Astrocyte of the cerebellum (primary cell): ENCODE results near the gene VPS26A.

Experiments
- DNase-seq: peaks from one replicate; pipeline ENCODE4 v3.0.0-alpha.2; 2011; ENCODE audit warnings: low read depth
- H3K4me3 ChIP-seq: 2 replicates; pipeline ENCODE4 v1.5.1; 2011; ENCODE audit warnings: mild to moderate bottlenecking, low read depth, low read length, moderate library complexity
- in situ Hi-C: cut with HindIII; loops from 2 replicates; pipeline ENCODE4 v1.10.0; 2017; ENCODE audit warnings: low sequenced_read_pairs
- TF ChIP-seq, protein P1 (sequence below): IDR thresholded peaks from 2 replicates; pipeline ENCODE4 v1.5.1; 2012; ENCODE audit warnings: low read length, low read depth, moderate library complexity, mild to moderate bottlenecking; ENCODE audit errors: missing control alignments

VPS26A gene

DNA sequence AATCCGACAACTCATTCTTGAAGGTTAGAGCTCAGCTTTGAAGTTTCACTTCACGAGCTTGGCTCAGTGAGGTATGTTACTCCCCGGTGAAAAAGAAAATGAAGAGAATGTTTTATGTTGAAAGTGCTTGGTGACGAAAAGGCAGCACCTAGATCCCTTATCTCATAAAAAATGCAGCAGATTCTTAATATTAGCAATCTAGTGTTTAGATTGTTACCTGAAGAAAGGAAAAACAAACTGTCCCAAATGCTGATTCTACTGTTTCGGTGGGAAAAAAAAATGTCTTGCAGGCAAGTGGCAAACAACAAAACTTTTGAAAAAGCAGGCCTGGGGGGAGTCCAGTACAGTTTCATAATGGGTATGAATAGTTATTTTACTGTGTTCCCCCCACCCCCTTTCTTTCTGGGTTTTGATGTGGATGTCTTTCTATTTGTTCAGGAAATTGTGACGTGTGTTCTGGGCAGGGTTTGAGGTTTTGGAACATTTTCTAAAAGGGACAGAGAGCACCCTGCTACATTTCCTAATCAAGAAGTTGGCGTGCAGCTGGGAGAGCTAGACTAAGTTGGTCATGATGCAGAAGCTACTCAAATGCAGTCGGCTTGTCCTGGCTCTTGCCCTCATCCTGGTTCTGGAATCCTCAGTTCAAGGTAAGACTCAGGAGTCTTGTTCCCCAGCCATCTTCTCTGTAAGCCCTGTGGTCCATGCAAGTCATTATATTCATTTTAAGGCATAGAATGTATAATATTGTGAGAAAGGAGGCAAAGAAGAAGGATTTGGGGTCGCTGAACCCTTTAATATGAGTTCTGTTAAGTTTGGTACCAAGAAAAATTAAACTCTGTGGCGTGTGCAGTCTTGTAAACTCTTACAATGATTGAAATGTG is 36.1 kb upstream of the VPS26A start, which contains the start of gene SRGN:
TSS of gene SRGN (plus strand) at position 514 of the 881 bp plus-strand sequence. CDS start at position 569, 55 bp downstream.
- in situ Hi-C loops: no loop called here
- no peak for DNase-seq
- peak within 1 kb of the TSS; percentile 22 for H3K4me3 ChIP-seq
- TF ChIP-seq, protein P1, sequence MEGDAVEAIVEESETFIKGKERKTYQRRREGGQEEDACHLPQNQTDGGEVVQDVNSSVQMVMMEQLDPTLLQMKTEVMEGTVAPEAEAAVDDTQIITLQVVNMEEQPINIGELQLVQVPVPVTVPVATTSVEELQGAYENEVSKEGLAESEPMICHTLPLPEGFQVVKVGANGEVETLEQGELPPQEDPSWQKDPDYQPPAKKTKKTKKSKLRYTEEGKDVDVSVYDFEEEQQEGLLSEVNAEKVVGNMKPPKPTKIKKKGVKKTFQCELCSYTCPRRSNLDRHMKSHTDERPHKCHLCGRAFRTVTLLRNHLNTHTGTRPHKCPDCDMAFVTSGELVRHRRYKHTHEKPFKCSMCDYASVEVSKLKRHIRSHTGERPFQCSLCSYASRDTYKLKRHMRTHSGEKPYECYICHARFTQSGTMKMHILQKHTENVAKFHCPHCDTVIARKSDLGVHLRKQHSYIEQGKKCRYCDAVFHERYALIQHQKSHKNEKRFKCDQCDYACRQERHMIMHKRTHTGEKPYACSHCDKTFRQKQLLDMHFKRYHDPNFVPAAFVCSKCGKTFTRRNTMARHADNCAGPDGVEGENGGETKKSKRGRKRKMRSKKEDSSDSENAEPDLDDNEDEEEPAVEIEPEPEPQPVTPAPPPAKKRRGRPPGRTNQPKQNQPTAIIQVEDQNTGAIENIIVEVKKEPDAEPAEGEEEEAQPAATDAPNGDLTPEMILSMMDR: no peak

DNA sequence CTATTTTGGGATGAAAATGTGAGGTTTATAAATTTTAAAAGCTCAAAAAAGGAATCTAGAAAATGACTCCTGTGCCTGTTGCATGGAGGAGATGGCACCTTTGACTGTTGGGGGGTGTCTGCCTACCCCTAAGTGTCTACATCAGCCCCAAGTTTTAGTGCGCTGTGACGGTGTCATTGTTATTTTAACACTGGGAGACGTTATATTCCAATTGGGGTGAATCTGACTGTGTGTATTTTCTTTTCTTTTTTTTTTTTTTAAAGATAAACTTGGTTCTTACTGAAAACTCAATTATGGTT is 35.6 kb upstream of the VPS26A start:
- in situ Hi-C loops: no loop called here

DNA sequence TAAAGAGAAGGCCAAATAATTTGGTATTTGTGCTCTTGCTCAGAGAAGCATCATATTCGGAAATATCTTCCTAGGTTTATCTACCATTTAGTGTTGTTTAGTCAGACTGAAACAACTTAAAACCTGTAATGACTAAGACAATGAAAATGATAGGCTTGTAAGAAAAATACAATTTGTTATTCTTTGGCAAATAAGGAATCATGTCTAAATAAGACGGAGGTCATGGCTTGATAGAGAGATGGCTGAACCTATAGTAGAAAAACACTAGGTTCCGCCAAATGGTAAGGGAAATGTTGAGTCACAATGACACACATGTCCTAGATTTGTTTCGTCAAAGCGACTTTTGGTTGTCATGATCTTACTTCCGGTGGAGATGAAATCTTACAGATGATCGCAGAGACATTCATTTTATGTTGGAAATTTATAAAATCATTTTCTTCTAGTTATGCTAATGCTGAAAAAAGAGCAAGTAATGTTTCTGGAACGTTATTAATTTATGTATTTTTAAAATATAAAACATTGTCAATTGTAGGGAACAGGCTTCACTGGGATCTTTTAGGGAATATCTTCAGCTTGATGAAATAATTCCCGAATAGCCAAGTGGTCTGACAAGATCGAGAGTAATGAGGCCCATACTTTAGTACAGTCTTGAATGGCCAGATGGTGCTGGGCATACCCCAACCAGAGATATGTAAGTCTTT is 35.0 kb upstream of the VPS26A start:
- TF ChIP-seq, protein P1: no peak
- in situ Hi-C loops: no loop called here
- no peak for DNase-seq
- H3K4me3 ChIP-seq: no peak overlapping the region

More for the DNA sequence above, 35.6 kb upstream of the VPS26A start:
- DNase-seq: no peak
- peak overlapping the region; percentile 22 for H3K4me3 ChIP-seq
- TF ChIP-seq, protein P1: no peak

DNA sequence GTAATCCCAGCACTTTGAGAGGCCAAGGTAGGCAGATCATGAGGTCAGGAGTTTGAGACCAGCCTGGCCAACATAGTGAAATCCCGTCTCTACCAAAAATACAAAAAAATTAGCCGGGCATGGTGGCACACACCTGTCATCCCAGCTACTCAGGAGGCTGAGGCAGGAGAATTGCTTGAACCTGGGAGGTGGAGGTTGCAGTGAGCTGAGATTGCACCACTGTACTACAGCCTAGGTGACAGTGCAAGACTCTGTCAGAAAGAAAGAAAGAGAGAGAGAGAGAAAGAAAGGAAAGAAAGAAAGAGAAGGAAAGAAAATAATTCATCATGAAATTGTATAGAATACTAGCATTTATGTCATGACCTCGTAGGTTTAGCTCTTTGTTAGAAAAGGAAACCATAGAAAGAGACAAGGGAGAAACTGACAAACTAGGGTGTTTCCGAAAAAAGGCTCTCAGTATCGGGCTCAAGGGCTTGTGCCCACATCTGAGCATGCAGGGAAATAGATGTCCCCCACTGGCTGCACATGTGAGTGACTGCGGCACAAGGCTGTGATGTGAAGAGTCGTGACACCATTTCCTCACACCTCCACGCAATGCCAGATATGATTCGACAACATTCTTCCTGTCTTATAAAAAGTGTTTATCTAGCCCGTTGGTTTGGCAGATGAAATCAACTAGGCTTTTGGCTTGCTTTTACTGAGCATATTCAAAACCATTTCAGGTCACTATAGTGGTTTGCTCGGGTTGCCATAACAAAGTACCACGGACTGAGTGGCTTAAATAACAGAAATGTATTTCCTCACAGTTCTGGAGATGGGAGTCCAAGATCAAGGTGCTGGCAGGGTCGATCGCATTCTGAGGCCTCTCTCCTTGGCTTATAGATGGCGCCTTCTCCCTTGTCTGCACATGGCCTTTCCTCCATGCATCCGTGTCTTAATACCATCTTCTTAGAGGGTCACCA is 34.1 kb upstream of the VPS26A start:
- in situ Hi-C loops: no loop called here
- no peak overlapping the region for H3K4me3 ChIP-seq
- TF ChIP-seq, protein P1: no peak
- DNase-seq: no peak

DNA sequence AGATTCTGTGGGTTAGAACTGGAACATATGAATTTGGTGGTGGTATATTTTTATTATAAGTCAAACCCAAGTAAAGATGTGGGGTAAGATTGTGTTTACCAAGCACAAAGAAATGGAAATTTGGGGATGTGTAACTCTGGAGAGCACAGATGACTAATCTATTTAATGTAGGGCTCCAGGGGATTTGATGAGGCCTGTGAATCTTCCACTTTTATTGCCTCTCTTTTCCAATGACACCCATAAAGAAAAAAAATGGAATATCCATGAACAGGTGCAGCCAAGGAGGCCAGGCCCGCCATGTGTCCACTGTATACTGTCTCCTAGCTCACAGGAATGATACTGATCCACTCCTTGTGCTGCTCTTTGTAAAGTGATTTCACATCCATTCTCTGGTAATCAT is 33.3 kb upstream of the VPS26A start:
- in situ Hi-C loops: no loop called here
- TF ChIP-seq, protein P1: no peak
- no peak for DNase-seq
- H3K4me3 ChIP-seq: no peak overlapping the region

DNA sequence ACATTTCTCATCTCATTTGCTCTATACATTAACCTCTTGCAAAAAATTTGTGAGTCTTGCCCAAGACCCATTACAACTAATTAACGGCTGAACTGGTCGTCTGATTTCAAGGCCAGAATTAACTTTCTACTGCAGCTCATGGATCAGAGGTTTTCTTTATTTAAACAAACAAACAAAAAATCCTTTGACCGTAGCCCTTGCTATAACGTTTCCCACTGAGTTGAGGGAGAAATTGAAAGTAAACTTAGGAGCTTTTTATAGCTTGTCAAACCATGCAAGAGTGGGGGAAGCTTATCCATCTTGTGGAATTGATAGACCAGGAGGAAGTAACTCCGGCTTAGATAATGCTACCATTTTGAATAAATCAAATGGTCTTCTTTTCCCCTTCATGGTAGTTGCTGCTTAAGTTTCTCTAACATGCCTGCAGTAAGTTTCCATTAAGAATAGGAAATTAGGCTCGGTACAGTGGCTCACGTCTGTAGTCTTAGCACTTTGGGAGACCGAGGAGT is 32.8 kb upstream of the VPS26A start:
- TF ChIP-seq, protein P1: no peak
- in situ Hi-C loops: no loop called here
- no peak for DNase-seq
- no peak overlapping the region for H3K4me3 ChIP-seq
